ENCODE measurements around the gene DES. TPM values are rescaled to one million over a fixed set of nuclear protein-coding genes. Genes with fewer than 3 reads are reported as not detected.

DES gene
- total and polyA plus RNA-seq, 2 of the 13 experiments (the other 11 are each of a cell fraction or from before 2014, with no cell fraction given): not detected

DNA sequence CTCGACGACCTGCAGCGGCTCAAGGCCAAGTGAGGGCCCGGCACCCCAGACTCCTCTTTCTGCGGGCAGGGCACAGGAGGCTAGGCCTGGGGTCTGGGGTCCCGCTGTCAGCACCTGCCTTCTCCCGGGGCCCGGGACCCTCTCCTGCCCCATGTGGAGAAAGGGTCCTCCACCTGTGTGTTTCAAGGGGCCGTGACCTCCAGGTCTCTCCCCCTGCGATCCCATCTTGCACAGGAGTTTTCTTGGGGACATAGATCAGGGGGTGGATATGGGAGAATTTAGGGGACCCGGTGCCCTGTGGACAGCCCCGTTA is 791 bp downstream of the DES start:
- no peak overlapping the region for H2AFZ ChIP-seq (ENCODE audit: low read length)
- no peak overlapping the region for H3K27ac ChIP-seq (ENCODE audit: extremely low read length, insufficient read depth, low read length)
- intact Hi-C loops (cut with micrococcal nuclease; ENCODE audit: unreplicated experiment) (no loop called here), in situ Hi-C loops (cut with HindIII; ENCODE audit: extremely low pct_ligation_motif_present, low pct_unique_long_range_greater_than_20kb) (no loop called here)
- CTCF ChIA-PET (ENCODE audit: low intra/inter-chr PET ratio, low total read pairs): no interaction called here
- peaks cover 10% of the 10 kb centered on the region; the same call in 1 of the 2 replicates for H3K4me1 ChIP-seq (ENCODE audit: insufficient read depth, low read length)
- no peak overlapping the region for H3K4me2 ChIP-seq (ENCODE audit: low read depth, low read length)
- DNase-seq (ENCODE audit: low spot score): no peak
- no peak overlapping the region for H3K4me3 ChIP-seq (replicated peaks in 1 of 3; ENCODE audit: insufficient read depth in 1 of 3, low read depth in 2 of 3, low read length in 3 of 3)
- no TSS peak for BruUV-seq (replicated peaks)
- H3K36me3 ChIP-seq (replicated peaks in 1 of 2; ENCODE audit: control insufficient read depth in 1 of 2, insufficient read depth in 2 of 2, low read length in 2 of 2): no peaks in the 10 kb centered on the region
- POLR2A ChIA-PET: no interaction called here
- H3K27me3 ChIP-seq (ENCODE audit: control insufficient read depth in 1 of 2, insufficient read depth in 2 of 2, low read length in 2 of 2): peaks cover 0 to 39% of the 10 kb centered on the region in 2 experiments; a peak in 4 of 5 replicates
- H3K79me2 ChIP-seq (ENCODE audit: insufficient read depth, low read length): no peaks in the 10 kb centered on the region
- no peak for FAIRE-seq
- no peaks in the 10 kb centered on the region for H3K9me3 ChIP-seq (ENCODE audit: low read length)
- TF ChIP-seq NCOA5 (CRISPR knock-in tag; IDR thresholded peaks at IDR 0.05): no peak
- no peak for TF ChIP-seq ZFP82 (CRISPR knock-in tag; IDR thresholded peaks at IDR 0.05; ENCODE audit: borderline replicate concordance)
- no peak for TF ChIP-seq ZBTB7B (CRISPR knock-in tag; IDR thresholded peaks at IDR 0.05)
- TF ChIP-seq THAP11 (CRISPR knock-in tag; IDR thresholded peaks at IDR 0.05): no peak
- no peak for TF ChIP-seq GATAD1 (CRISPR knock-in tag; IDR thresholded peaks at IDR 0.05)
- TF ChIP-seq KAT2B (IDR thresholded peaks at IDR 0.05; ENCODE audit: borderline replicate concordance, low read depth, low read length): no peak
- TF ChIP-seq TGIF2 (CRISPR knock-in tag; IDR thresholded peaks at IDR 0.05): no peak
- TF ChIP-seq IKZF4 (CRISPR knock-in tag; IDR thresholded peaks at IDR 0.05; ENCODE audit: borderline replicate concordance, low read depth, not compliant biosample characterization): no peak
- no peak for TF ChIP-seq NFIC (IDR thresholded peaks at IDR 0.05; ENCODE audit: low read length)
- TF ChIP-seq ZNF547 (CRISPR knock-in tag; IDR thresholded peaks at IDR 0.05): no peak
- no peak for TF ChIP-seq GZF1 (CRISPR knock-in tag; IDR thresholded peaks at IDR 0.05)
- TF ChIP-seq ZBTB8A (CRISPR knock-in tag; IDR thresholded peaks at IDR 0.05; ENCODE audit: borderline replicate concordance, low read depth): no peak
- no peak for TF ChIP-seq PTBP1 (IDR thresholded peaks at IDR 0.05; ENCODE audit: low read depth, low read length, poor library complexity, severe bottlenecking)
- no peak for TF ChIP-seq E2F1 (CRISPR knock-in tag; IDR thresholded peaks at IDR 0.05)
- no peak for TF ChIP-seq RBFOX2 (IDR thresholded peaks at IDR 0.05; ENCODE audit: low read depth, low read length)
- TF ChIP-seq ZKSCAN8 (CRISPR knock-in tag; IDR thresholded peaks at IDR 0.05; ENCODE audit: borderline replicate concordance): no peak
- TF ChIP-seq CENPX (CRISPR knock-in tag; IDR thresholded peaks at IDR 0.05): no peak
- H3K9ac ChIP-seq (ENCODE audit: insufficient read depth, low read depth, low read length): no peak overlapping the region
- WGBS (ENCODE audit: low lambda C conversion rate): 44% methylated on average over 12 of the region's 12 CpGs
- H4K20me1 ChIP-seq (ENCODE audit: insufficient read depth, low read length): no peaks in the 10 kb centered on the region
- ATAC-seq: no peak

Data from HepG2 (cell line).